CD4-positive, alpha-beta T cell treated with Interleukin-17A for 1 hour (primary cell): Measurements from ENCODE around the gene NEDD4.
"Not testable (repeated sequence)": the region's sequence is repeated elsewhere in the genome, so short reads cannot be mapped to it uniquely, and the experiment has no call there.

Source experiments
- DNase-seq: peaks from one replicate; pipeline ENCODE4 v3.0.0-alpha.2; 2020

NEDD4 gene

DNA sequence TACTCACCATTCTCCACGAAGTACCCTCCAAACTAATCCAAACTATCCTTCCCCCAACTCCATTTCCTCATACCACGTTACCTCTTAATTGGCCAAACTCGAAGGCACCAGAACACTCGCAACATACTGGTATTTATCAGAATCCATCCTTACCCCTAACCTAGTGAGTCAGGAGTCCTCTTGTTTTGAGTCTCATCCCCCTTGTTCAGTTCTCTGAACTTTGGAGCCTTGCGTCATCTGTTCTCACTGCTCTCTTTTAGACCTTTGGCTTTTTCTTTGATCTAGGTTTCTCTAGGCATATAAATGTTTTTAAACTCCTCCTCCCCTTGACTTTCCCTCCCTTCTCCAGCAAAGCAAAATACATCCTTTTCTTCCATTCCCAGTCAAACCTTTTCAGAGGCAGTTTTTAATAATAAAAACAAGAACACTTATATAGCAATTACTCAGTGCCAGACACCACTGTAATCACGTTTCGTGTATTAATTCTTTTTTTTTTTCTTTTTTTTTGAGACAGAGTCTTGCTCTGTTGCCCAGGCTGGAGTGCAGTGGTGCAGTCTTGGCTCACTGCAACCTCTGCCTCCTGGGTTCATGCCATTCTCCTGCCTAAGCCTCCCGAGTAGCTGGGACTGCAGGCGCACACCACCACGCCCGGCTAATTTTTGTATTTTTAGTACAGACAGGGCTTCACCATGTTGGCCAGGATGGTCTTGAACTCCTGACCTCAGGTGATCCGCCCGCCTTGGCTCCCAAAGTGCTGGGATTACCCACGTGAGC, 40.7 kb downstream of the NEDD4 start:
- DNase-seq = not testable (repeated sequence)

DNA sequence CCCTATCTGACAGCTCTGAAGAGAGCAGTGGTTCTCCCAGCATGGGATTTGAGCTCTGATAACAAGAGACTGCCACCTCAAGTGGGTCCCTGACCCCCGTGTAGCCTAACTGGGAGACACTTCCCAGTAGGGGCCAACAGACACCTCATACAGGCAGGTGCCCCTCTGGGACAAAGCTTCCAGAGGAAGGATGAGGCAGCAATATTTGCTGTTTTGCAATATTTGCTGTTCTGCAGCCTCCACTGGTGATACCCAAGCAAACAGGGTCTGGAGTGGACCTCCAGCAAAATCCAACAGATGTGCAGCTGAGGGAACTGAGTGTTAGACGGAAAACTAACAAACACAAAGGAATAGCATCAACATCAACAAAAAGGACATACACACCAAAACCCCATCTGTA, 48.8 kb downstream of the NEDD4 start:
- DNase-seq = not testable (repeated sequence)

DNA sequence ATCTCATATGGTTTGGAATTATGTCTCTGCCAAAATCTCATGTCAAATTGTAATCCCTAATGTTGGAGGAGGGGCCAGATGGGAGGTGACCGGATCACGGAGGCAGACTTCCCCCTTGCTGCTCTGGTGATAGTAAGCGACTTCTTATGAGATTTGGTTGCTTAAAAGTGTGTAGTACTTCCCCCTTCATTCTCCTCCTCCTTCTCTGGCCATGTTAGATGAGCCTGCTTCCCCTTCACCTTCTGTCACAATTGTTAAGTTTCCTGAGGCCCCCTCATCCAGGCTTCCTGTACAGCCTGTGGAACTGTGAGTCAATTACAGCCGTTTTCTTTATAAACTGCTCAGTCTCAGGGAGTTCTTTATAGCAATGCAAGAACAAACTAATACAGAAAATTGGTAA, 51.1 kb downstream of the NEDD4 start:
- peak; percentile 2 for DNase-seq

DNA sequence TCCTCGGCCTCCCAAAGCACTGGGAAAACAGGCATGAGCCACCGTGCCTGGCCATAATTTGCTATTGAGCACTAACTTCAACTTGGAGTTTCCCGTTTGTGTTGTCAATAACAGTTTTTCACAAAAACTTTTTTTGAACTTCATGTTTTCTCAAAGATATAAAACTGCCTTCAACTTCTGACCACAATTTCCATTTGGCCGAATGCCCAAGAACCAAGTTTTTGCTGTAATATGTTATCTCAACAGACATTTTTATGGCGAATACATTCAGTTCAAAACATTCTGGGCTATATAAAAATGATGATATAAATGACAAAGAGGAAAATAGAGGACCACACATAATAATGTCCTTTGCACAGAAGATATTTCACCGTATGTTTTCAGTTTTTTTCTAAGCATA, 56.4 kb downstream of the NEDD4 start:
- DNase-seq = no peak

DNA sequence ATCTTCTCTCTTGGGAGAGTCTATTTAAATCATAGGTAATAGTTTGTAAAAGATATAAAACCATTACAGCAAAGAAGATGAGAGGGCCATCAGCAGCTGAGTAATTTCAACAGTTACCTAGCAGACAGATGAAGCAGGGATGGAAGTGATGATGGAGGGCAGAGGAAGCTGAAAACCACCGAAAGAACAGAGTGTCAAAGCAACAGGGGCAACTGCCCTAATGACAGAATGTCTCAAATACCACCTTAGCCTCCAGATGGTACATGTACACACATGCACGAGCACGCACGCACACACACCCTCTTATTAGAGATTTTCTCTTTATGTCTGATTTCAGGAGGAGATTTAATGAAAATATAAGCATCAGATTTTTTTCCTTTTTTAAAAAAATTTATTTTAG, 64.5 kb downstream of the NEDD4 start:
- DNase-seq = no peak

DNA sequence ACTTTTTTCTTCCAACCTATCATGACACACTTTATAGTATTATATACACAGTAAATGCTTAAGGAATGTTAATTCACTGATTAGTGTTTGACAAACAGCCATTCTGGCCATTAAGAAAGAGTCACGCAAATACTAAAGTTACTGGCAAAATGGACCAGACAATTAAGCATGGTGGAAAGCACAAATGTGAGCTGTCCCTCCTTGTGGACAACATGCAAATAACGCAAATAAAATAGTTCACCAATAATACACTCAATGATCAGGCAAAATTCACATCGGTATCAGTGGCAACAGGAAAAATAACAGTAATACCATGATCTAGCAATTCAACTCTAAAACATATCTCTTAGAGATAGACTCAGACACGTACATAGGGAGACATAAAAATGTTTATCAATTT, 71.7 kb downstream of the NEDD4 start:
- DNase-seq = no peak

DNA sequence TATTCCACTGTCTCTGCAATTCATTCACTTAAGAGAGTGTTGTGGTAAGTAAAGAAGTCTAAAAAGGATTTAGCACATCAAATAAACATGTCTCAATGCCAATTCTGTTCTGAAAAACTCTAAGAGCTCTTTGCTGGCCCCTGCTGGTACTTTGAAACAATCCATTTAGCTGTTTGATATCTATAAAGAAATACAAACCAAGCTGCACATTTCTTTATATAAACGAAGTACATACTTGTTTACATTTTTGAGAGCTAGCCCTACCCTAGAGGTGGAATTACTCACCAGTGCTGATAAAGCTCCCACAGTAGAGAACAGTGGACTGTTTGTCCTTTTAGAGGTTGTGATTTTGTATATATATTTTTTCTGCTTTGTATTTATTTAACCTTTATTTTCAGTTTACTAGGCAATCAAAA, 75.5 kb downstream of the NEDD4 start:
- peak; percentile 27 for DNase-seq

DNA sequence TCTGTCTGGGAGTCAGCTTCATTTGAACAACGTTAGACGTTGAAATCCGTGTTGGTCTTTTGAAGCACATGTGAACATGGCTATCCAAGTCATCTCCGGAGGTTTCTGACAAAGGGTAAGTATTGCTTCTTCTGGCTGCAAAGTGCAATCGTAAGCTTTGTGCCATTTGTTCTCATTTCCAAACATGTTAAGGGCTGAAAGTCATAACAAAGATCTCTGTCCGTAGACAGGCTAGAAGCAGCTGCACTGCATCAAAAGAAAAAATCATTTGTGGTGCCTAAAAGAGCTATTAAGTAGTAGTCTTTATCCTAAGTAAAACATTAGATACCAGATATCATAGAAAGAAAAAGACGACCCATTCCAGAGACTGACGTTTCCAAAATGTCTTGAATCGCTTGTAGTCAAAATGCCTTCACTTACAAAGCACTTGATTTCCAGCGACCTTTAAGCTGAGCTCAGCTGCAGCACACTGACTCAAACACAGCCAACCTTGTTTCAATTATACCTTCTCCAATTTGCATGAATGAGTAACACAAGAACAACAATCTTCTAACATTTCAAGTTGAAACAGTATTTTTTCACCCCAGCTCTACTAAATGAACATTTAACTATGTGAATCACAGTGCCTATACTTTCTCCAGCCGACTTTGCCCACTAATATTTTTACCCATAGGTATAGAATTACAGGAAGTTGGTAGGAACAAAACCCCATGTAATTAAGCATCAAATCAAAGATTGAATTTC, 76.6 kb downstream of the NEDD4 start:
- DNase-seq = no peak

DNA sequence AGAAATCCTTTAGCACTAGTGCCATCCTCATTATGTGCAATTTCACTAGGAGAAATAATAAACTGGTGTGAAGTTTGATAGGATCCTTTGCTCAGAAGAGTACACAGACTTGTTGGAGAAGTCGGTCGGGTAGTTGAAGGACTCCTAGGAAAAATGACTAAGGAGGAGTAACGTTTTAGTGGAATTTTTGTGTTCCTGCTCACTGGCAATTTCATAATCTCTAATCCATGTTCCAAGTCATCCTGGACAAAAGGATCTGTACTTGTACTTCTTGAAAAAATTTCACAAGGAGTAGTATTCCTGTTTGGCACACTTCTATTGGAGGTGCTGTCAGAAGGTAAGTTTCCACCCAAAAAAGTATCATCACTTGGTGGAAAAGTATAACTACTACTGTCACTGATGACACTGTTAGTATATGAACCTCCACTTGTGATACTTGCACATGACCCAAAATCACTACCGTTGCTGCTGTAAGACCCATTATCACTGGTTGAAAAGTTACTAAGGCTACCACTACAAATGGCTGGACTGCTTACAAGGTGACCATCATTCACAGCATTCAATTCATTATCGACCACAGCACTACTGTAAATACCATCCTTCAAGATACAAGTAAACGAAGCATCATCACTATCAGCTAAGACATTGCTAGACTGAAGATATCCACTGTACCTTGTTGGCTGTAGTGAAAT, 77.4 kb downstream of the NEDD4 start:
- DNase-seq = no peak

DNA sequence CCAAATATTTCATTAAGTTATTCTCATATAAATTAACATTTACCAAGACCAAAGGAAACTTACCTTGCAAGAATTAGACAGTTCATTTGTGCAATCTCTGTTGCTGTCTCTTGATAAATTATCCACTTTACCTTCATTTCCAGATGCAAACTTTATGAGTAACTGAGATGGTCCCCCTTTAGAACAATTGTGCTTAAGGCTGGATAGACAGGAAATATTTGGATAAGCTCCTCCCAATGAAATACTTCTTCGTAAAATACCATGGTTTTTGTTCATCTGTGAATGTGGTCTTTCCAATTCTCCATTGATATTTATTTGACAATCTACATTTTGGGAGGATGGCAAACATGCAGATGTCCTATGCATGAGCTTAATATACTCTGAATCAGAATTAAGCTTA, 78.2 kb downstream of the NEDD4 start:
- DNase-seq = no peak

DNA sequence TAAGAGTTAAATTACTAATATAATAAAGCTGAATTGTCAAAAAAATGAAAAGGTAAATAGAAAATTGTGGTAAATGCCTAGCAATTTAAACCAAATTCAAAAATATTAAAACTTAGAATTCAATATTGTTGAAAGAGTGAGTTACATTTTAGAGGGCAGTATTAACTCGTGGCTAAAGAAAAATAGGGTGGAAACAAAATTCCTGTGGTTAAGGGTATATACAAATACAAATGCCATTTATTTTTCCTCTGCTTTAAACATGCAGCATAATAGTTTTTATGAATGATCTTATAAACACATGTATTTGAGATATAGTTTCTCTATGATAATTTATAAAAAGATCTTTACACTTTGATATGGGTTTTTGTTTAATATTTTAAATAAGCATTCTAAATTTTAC, 79.0 kb downstream of the NEDD4 start:
- DNase-seq = no peak

DNA sequence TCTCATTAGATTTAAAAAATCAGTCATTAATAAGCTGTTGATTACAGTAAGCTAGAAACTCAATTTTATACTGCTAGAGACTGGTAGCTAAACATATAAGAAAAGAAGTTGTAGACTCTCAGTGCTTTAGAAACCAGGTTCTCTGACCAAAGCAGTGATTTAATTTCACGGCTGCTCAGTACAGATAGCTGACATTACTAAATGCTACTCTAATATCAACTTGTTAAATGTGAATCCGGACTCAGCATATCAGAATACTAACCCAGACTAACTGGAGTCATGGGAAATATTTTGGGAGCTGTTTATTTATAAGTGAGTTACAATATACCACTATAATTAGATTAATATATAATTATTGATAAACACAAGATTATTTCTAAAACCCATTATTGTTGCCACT, 80.4 kb downstream of the NEDD4 start:
- DNase-seq = no peak

DNA sequence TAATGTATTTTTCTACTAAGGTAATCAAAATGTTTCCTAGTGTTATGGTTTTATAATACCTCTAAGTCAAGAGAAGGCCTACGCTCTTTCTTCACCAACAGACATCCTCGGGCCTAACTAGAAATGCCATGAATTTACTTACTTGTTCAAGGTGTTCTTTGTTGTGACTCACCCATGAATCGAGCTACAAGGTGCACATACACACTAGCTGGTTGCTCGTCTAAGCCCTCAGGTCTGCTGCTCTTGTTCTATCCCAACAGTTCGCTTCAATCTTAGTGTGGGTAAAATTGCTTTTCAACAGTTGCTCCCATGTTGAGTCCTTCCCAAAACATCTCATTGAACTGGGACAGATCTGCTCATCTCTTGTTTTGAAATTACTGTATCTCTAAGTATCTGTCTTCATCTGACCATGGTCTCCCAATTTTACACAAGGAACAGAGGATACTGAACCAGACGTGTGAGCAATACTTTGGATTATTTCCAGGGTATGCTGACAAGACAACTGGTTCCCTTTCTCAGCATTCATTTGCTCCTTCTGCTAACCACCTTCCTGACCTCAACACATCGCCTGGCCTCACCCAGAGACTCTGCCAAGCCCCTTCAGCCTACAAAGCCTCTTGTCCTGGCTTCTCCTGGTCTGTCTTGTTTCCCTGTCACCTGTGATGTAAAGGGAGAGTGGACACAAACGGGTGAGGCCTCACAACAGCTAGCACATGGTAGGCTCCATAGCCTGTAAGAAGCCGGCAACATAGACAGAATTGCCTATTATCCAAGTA, 84.2 kb downstream of the NEDD4 start:
- no peak for DNase-seq

DNA sequence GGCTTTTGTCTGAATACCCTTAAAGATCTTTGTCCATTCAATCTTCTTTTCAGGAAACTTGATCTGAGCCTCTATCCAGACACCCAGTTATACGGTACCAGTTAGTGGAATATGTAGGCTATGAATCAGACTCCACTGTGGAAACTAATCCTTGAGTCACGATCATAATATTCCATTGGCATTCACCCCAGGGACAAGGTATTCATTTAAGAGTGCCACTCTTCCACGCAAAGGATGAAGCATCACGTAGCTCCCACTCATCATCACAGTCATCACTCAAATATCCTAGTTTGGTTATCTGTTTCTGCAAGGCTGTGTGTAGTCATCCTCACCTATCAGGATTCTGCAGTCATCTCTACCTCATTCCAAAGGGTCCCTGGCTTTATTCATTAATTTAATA, 85.6 kb downstream of the NEDD4 start:
- no peak for DNase-seq

DNA sequence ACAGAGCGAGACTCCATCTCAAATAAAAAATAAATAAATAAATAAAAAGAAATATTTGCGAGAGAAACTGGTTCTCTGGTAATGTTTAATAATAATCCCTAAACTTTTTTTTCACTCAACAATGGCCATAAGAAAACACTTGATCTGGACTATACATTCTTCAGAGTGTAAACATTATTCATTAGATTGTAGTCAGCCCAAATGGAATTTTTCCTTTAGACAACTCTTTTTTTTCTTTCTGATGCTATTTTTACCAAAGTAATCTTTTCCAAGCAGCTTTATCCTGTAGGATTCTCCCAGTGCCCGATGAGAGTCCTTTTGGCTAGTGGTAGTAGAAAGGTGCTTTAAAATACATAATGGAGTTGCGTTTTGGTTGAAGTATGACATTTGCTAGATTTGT, 90.4 kb downstream of the NEDD4 start:
- no peak for DNase-seq

DNA sequence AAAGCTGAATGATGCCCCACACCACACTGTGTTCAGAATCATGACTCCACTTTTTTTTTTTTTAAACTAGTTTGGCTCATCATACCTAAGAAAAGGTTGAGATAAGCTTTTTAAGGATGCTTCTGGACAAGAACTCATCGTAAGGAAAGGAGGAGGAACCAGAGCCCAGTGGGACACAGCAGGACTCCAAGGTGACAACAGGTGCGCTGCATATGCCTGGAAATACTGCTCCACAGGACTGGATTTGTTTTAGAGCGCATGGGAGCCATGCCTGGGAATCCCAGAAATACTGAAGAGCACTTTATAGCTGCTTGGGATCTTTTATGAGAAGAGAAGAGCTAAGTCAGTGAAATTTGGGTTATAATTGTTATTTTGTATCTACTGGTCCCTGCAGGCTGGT, 93.4 kb downstream of the NEDD4 start:
- no peak for DNase-seq

DNA sequence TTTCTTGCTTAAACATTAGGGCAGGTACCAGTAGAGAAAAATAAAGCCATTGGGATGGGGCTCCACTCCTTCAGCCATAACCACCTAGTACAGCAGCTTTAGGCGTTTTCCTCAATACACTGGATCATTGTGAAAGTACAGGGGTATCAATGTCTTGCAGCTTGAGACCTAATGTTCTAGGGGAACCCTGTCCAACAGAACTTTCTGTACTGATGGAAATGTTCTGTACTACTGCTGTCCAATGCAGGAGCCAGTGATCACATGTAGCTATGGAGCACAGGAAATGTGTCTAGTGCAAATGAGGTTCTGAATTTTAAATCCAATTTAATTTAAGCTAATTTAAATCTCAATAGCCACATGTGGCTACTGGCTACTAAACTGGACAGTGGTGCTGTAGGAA, 93.9 kb downstream of the NEDD4 start:
- DNase-seq = no peak

DNA sequence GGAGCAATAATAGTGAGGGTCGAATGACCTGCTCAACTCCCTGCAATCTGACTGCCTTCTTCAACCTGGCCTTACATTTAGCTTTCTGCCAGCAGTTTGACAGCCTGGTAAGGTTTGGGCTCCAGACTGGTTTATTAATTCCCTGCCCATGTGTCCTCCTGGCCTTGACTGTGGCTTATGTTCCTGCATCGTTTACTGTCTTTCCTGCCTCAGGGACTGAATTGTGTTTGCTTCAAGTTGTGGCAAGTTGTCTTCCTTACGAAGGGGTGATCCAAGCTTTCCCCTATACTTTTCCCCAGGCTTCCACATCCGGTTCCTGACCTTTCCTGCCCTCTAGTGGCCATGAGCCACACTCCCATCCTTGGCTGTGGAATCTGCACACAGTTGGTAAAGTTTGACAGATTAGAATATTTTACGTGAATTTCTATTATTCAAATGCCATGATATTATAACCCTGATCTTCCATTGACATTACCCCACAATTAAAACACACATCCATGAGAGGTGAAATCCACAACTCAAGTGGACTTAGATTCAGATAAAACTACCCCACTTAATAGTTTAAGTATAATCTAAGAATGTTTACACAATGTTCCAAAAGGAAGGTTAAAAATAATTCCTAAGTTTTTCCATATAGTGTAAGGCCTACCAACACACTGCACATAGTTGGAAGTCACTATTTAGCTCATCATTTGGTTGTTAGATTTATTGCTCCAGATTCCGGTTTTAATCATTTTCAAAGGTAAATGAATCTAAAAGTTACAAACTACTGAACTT, 95.7 kb downstream of the NEDD4 start:
- no peak for DNase-seq

DNA sequence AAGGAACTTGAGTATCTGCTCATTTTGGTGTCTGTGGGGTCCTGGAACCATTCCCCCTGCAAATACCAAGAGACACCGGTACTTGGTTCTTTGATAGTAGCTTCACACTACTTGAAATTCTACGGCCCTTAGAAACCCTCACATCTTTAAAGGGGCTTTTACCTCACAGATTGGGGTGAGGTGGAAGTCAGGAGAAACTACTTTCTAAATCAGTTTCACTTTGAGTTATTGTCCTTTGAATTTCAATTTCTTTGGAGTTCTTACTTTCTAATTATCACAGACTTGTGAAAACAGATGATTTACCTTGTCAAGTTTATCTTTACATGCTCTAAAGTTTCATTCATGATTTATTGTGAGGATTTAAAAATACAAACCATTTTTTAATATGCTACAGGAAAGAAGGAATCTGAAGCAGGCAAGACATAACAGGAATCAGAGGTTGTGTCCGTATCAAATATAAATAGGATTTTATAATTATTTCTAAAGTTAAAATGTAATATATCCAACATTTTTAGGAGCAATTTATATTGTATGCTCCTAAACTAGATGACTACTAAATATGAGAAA, 98.9 kb downstream of the NEDD4 start:
- DNase-seq = no peak

DNA sequence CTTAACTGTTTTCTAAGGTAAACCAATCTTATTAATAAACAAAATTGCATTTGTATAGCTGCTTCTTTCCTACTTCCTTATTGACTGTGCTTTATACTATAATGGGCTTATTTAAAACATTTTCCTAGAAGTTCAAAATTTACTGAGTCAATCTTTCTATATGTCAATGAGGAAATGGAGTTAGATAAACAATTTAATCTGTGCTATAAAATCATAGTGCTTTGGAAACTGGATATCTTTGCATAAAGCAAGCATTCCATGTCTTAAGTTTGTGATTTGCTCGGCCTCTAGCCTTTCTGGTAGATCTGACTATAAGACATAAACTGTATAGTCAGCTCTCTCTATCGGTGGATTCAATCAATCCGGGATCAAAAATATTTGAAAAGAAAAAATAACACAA, 99.6 kb downstream of the NEDD4 start:
- no peak for DNase-seq

DNA sequence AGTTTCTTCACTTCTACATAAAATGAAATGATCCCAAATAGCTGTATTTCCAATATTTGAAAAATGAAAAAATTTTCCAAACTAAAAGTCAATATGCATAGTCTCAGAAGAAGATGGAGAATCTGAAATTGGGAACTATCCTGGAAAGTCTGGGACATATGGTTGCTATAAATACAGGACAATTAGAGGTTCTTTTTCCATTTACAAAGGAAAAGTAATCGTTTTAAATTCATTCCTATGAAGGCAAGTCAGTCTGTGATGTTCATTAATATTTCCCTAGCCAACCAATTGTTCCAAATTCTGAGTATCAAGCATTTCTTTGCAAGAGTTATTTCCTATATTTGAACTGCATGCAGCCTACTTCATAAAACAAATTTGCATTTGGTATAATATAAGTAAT, 102.2 kb downstream of the NEDD4 start:
- DNase-seq = no peak

DNA sequence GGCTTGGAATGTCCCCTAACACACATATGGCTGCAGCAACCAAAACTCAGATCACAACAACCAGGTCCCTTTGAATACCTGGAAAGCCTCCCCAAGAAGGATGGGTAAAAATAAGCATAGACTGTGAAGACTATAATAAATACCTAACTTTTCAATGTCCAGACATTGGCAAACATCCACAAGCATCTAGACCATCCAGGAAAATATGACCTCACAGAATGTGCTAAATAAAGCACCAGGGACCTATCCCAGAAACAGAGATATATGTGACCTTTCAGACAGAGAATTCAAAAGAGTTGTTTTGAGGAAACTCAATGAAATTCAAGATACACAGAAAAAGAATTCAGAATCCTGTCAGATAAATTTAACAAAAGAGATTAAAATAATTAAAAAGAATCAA, 109.2 kb downstream of the NEDD4 start:
- no peak for DNase-seq
